ENCODE data around the gene BBS9. TPM values are rescaled to one million over a fixed set of nuclear protein-coding genes. Genes with fewer than 3 reads are reported as not detected.
"Not testable (repeated sequence)": the region's sequence is repeated elsewhere in the genome, so short reads cannot be mapped to it uniquely, and the experiment has no call there.

BBS9 gene
- 1.2 and 4.2 TPM in 2 replicates for total RNA-seq (2014; rRNA removed; shearing (Covaris generic))
- polyA plus RNA-seq (2015; cell fraction: cytosol; rRNA removed): 2.9 and 3.3 TPM in 2 replicates
- polyA plus RNA-seq (2015; cell fraction: nucleus; rRNA removed): 7.7 and 11.5 TPM in 2 replicates

GRCh38 chr7:33128990-33129805, at the start of gene BBS9:
Gene BBS9, plus strand, starts transcription at chr7:33129564. Its CDS starts 16,689 bp downstream, at chr7:33146253.
- DNase-seq (ENCODE audit: low read depth): peak; percentile 94

- no peak for DNase-seq (ENCODE audit: low read depth)
Observed at GRCh38 chr7:33079763-33080690, 49.3 kb upstream of the BBS9 start.

- DNase-seq (ENCODE audit: low read depth): no peak
Observed at GRCh38 chr7:33087356-33087755, 42.0 kb upstream of the BBS9 start.

GRCh38 chr7:33087858-33088257, 41.5 kb upstream of the BBS9 start:
- no peak for DNase-seq (ENCODE audit: low read depth)

- DNase-seq (ENCODE audit: low read depth): no peak
Observed at GRCh38 chr7:33089142-33089541, 40.2 kb upstream of the BBS9 start.

- DNase-seq (ENCODE audit: low read depth): peak; percentile 34
Observed at GRCh38 chr7:33091111-33091531, 38.2 kb upstream of the BBS9 start.

GRCh38 chr7:33091641-33092191, 37.6 kb upstream of the BBS9 start:
- no peak for DNase-seq (ENCODE audit: low read depth)

GRCh38 chr7:33093266-33093665, 36.1 kb upstream of the BBS9 start:
- DNase-seq (ENCODE audit: low read depth): no peak

- DNase-seq (ENCODE audit: low read depth): not testable (repeated sequence)
Observed at GRCh38 chr7:33094745-33095275, 34.6 kb upstream of the BBS9 start.

- no peak for DNase-seq (ENCODE audit: low read depth)
Observed at GRCh38 chr7:33099154-33099940, 30.0 kb upstream of the BBS9 start.

- DNase-seq (ENCODE audit: low read depth): no peak
Observed at GRCh38 chr7:33100770-33101169, 28.6 kb upstream of the BBS9 start.

GRCh38 chr7:33101906-33102305, 27.5 kb upstream of the BBS9 start:
- DNase-seq (ENCODE audit: low read depth): no peak

GRCh38 chr7:33107136-33108066, 22.0 kb upstream of the BBS9 start:
- peak; percentile 55 for DNase-seq (ENCODE audit: low read depth)

- peak; percentile 18 for DNase-seq (ENCODE audit: low read depth)
Observed at GRCh38 chr7:33108554-33109004, 20.8 kb upstream of the BBS9 start.

- peak; percentile 63 for DNase-seq (ENCODE audit: low read depth)
Observed at GRCh38 chr7:33109005-33109757, 20.2 kb upstream of the BBS9 start, which contains the start of gene RP9. Gene RP9, minus strand, starts transcription at chr7:33109404. Its CDS starts 32 bp downstream, at chr7:33109372.

- DNase-seq (ENCODE audit: low read depth): peak; percentile 40
Observed at GRCh38 chr7:33109758-33110238, 19.6 kb upstream of the BBS9 start.

GRCh38 chr7:33111614-33112013, 17.8 kb upstream of the BBS9 start:
- no peak for DNase-seq (ENCODE audit: low read depth)

GRCh38 chr7:33114976-33115375, 14.4 kb upstream of the BBS9 start:
- no peak for DNase-seq (ENCODE audit: low read depth)
